IPS-15b (cell line): ENCODE results near the gene PCDHGB7.

Experiments
- H3K27me3 ChIP-seq: one replicate; pipeline ENCODE4 v1.6.1; 2013; ENCODE audit warnings: low read length; ENCODE audit not compliant: control insufficient read depth, insufficient read depth
- H3K36me3 ChIP-seq: one replicate; pipeline ENCODE4 v1.6.1; 2013; ENCODE audit warnings: low read length; ENCODE audit not compliant: control insufficient read depth, insufficient read depth
- H3K4me1 ChIP-seq: one replicate; pipeline ENCODE4 v1.6.1; 2013; ENCODE audit warnings: mild to moderate bottlenecking, low read length; ENCODE audit not compliant: control insufficient read depth, insufficient read depth
- H3K4me3 ChIP-seq: one replicate; pipeline ENCODE4 v1.5.1; 2013; ENCODE audit warnings: low read depth, low read length
- H3K9ac ChIP-seq: one replicate; pipeline ENCODE4 v1.6.1; 2013; ENCODE audit warnings: low read depth, mild to moderate bottlenecking, low read length
- H3K9me3 ChIP-seq: one replicate; pipeline ENCODE4 v1.6.1; 2013; ENCODE audit warnings: mild to moderate bottlenecking, low read length; ENCODE audit not compliant: control insufficient read depth, insufficient read depth

Gene PCDHGB7

GRCh38 chr5:141440341-141440740 is 22.9 kb downstream of the PCDHGB7 start:
- no peaks in the 10 kb centered on the region for H3K9me3 ChIP-seq
- no peaks in the 10 kb centered on the region for H3K36me3 ChIP-seq
- no peak overlapping the region for H3K4me3 ChIP-seq
- no peaks in the 10 kb centered on the region for H3K4me1 ChIP-seq
- no peaks in the 10 kb centered on the region for H3K27me3 ChIP-seq
- no peak overlapping the region for H3K9ac ChIP-seq

DNA sequence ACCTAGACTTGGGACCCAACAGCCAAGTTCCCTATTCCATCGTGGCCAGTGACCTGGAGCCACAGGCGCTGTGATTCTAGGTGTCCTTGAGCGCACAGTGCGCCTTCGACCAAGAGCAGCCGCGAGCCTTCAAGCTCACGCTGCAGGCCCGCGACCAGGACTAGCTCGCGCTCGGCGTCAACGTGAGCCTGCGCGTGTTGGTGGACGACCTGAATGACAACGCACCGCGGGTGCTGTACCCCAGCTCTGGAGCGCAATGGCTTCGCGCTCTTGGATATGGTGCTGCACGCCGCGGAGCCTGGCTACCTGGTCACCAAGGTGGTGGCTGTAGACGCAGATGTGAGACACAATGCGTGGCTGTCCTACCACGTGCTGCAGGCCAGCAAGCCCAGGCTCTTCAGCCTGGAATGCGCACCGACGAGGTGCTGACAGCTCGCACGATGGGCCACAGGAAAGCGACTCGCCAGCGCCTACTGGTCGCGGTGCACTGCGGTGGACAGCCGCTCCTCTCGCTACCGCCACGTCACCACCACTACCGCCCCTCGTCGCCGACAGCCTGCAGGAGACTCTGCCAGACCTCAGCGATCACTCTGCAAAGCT is 24.2 kb downstream of the PCDHGB7 start:
- Histone ChIP-seq H3K9me3 (no peaks in the 10 kb centered on the region), H3K9ac (no peak overlapping the region), H3K4me3 (no peak overlapping the region), H3K4me1 (no peaks in the 10 kb centered on the region), H3K27me3 (no peaks in the 10 kb centered on the region), H3K36me3 (no peaks in the 10 kb centered on the region)

DNA sequence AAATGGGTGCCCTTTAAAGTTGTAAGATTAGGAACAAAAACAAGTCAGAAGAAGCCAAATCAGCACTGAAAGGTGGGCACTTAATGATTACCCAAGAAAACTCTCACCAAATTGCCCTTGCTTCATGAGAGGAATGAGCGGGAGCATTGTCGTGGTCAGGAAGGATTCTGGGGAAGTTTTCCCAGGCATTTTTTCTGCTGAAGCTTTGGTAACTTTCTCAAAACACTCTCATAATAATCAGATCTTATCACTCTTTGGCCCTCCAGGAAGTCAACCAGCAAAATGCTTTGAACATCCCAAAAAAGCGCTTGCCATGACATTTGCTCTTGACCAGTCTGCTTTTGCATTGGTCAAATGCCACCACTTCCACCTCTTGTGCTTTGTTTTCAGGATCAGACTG is 47.9 kb downstream of the PCDHGB7 start:
- Histone ChIP-seq H3K4me3 (no peak overlapping the region), H3K9ac (no peak overlapping the region), H3K4me1 (no peaks in the 10 kb centered on the region), H3K9me3 (no peaks in the 10 kb centered on the region), H3K27me3 (no peaks in the 10 kb centered on the region), H3K36me3 (no peaks in the 10 kb centered on the region)
